Cardiac fibroblast (primary cell): ENCODE results near the gene GRAMD1C.
A peak's percentile ranks its signal among the peaks of the same experiment; 100 is the strongest.

Experiments
- DNase-seq, 2 donors: peaks; one replicate each; pipeline versions ENCODE4 v3.0.0 to v3.0.0-alpha.2; 2010; ENCODE audit warnings: low read depth in 2 of 2
- H3K4me3 ChIP-seq, 2 donors: replicated peaks in 1 of 2; 1 replicate in 1 of 2; 2 replicates in 1 of 2; pipeline ENCODE4 v1.5.1; 2011; ENCODE audit warnings: low read depth in 2 of 2, low read length in 2 of 2, mild to moderate bottlenecking in 2 of 2, moderate library complexity in 1 of 2
- CTCF ChIP-seq: IDR thresholded peaks from one replicate; pipeline ENCODE4 v1.5.1; 2011; ENCODE audit warnings: low read depth, mild to moderate bottlenecking, low read length, inconsistent platforms

The GRAMD1C gene

GRCh38 chr3:113963879-113964278 is 125.3 kb downstream of the GRAMD1C start:
- DNase-seq = no peak
- no peak overlapping the region for H3K4me3 ChIP-seq
- TF ChIP-seq CTCF = no peak

- H3K4me3 ChIP-seq = no peak overlapping the region
- DNase-seq = no peak
These were observed 127.6 kb downstream of the GRAMD1C start for GRCh38 chr3:113966172-113966571.

GRCh38 chr3:113968986-113969385 is 130.4 kb downstream of the GRAMD1C start:
- DNase-seq = peak; percentile 34 to 72
- TF ChIP-seq CTCF = no peak
- H3K4me3 ChIP-seq = no peak overlapping the region

More at GRCh38 chr3:113966172-113966571, 127.6 kb downstream of the GRAMD1C start:
- TF ChIP-seq CTCF = no peak

- DNase-seq = no peak
- no peak overlapping the region for H3K4me3 ChIP-seq
- TF ChIP-seq CTCF = no peak
These were observed 139.2 kb downstream of the GRAMD1C start for GRCh38 chr3:113977822-113978221.

- DNase-seq = no peak
- no peak overlapping the region for H3K4me3 ChIP-seq
- no peak for TF ChIP-seq CTCF
These were observed 141.3 kb downstream of the GRAMD1C start for GRCh38 chr3:113979916-113980315.

GRCh38 chr3:113981803-113982202 is 143.2 kb downstream of the GRAMD1C start:
- H3K4me3 ChIP-seq = no peak overlapping the region
- no peak for TF ChIP-seq CTCF
- no peak for DNase-seq

GRCh38 chr3:113983544-113983943 is 145.0 kb downstream of the GRAMD1C start:
- no peak for DNase-seq
- no peak overlapping the region for H3K4me3 ChIP-seq
- TF ChIP-seq CTCF = no peak
